HG02981 (cell line): Measurements from ENCODE around the gene NANOS3.

Experiments used
- ATAC-seq: cut with Tn5 transposase; IDR thresholded peaks from one replicate; pipeline ENCODE4 v1.9.1; 2021; ENCODE audit warnings: mild to moderate bottlenecking, moderate library complexity; ENCODE audit not compliant: unreplicated experiment

The NANOS3 gene

DNA sequence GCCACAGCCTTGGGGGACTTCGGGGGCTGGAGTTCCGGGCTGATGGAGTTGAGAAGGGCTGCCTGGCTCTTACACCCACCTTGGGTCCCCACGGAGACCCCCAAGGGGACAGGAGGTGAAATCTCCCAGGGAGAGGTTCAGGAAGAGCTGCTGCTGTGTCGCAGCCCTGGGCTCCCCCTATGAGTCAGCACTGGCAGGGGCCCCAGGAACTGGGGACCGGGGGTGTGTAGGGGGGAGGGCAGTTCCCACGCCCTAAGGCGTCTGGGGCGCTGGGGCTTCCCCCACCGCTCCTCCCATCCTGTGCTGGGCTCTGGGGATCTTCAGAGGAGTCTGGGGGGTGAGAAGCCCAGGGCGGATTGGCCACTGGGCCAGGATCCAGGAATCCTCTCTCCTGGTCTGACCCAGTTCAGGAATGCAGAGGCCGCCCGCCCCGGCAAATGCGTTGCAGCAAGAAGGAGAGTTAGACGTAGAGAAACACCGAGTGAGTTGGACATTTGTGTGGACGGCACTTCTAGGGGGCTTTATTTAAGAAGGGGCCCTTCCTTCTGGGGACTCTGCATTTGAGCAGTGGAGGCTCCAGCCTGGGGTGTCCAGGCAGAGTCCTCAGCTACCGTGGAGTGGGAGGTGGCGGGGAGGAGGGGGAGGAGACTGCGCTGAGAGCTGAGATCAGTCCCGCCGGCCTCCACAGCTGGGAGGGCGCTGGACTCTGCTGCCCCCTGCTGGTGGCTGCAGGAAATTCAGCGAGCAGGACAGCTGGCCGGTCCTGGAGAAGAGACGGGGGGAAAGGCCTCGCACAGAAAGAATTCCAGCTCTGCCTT, 15.0 kb upstream of the NANOS3 start:
- ATAC-seq: peak; percentile 62

DNA sequence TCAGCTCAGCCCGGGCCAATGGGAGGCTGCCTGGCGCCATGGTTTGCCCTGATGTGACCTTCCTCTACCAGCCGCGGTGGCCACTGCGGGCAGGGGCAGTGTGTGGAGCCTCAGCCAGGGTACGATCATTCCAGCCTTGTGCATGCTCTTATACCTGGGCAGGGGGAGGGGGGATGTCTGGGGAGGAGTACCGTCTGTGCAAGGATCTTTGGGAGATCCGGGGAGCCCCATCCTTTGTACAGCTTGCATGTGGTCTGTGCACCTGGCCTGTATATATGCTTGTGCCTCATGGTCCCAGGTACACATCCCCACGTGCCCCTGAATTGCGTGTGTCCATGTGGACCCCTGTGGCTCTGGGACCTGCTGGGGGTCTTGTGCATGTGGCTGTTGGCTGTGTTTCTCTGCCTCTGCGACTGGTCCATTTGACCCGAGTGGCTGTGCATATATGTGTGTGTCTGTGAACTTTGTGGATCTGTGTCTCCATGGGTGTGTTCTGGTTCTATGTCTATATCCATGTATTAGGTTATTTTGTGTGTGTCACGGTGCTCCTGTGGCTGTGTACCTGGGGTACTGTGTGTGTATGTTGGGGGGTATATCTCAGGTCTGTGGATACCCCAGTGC, 12.8 kb upstream of the NANOS3 start:
- no peak for ATAC-seq

DNA sequence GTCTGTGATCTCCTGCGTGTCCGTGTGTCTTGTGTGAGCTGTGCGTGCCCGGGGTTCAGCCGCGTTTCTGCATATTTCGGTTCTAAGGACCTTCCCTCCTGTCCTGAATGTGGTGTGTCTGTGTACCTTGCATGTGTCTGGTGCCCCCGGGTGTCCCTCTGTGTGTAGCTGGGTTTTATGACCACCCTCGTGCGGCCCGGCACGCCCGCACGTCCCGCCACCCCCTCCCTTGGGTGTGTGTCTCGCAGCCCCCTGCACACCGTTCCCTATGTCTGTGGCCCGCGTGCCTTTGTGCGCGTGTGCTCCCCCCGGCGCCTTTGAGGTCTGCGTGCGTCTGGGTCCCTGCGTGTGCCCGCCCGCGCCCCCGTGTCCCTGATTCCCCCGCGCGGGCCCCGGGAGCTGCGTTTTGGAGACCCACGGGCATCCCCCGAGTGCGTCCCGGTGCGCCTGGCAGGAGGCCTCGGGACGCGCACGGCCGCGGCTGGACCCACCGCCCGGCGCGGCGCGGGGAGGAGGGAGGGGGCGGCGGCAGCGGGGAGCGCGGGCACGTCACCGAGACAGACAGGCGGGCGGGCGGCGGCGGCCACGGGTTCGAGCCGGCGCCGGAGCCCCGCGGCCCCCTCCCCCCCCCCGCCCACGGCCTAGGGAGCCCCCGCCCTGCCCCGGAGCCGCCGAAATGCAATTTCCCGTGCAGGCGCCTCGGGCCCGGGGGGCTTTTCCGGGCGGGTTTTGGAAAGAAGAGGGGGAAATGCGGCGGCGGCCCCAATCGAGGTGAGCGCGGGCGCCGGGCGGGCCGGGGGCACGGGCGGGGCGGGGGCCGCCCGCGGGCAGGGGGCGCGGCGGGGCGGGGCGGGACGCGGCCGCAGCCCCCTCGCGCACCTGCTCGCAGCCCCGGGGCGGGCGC, 12.0 kb upstream of the NANOS3 start:
- no peak for ATAC-seq

DNA sequence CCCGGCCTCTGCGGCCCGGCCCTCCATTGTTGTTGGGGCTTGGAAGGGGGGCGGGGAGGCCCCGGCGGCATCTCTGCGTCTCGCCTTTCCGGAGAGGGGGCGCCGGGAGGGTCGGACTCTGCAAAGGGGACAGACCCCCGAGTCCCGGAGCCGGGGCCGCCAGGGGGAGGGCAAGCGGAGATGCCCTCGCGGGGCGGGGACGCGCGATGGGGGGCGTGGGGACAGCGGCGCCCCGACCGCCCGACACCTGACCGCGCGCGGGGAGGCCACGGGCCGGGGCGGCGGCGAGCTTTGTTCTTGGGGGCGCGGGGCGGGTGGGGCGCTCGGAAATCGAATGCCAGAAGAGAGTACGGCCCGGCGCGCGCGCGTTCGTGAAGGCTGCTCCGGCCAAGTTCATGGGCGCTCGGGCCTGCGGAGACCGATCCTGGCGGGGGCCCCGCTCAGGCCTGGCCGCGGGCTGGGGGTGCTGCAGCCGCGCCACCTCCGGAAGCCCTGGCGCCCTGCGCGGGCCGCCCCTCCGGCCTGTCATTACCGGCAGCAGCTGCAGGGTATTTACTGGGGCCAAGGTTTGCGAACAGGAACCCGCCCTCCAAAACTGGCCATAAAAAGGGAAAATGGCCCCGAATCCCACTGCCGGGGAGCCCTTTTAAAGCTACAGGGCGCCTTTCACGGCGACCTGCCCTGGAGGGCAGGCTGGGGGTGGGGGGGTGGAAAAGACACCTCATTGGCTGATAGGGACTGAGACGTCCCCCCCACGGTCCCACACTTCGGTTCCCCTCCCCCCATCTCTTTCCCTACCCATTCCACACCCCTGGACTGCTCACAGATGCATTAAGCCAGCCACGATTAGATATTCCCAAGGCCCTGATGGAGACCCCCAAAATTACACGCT, 11.1 kb upstream of the NANOS3 start:
- ATAC-seq: no peak

DNA sequence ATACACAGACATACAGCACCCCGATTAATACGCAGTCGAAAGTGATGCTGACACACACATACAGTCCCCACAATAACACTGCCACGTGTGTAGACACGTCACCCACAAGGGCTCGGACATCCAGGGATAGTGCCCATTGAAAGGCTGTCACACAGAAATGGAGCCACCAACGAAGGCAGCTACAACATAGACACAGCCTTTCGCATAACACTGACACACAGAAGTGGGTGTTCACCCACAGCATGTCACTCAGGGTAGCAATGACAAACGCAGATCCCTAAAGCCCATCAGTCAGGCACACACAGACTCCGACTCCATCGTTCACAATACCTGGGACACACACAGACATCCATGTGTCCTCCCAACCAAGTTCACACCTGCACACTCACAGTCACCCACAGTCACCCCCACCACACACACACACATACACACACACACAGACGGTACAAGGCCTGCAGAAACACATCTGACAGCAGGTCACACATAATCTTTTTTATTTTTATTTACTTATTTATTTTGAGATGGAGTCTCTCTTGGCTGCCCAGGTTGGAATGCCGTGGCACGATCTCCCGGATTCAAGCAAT, 10.4 kb upstream of the NANOS3 start:
- no peak for ATAC-seq

DNA sequence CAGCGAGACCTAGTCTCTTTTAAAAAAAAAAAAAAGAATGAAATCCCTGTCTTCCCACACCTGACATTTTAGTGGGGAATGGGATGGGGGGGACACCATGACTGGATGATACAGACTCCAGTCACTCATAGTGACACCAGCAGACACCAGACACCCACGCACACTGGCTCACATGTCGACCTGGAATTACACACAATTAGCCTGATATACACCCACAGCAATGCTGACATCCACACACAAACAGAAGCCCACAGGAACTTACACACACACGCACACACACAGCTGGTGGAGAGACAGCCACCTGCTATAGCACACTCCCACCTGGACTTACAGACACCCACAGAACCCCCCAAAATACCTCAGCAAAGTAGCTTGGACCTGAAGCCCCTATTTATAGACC, 8.3 kb upstream of the NANOS3 start:
- ATAC-seq: no peak

DNA sequence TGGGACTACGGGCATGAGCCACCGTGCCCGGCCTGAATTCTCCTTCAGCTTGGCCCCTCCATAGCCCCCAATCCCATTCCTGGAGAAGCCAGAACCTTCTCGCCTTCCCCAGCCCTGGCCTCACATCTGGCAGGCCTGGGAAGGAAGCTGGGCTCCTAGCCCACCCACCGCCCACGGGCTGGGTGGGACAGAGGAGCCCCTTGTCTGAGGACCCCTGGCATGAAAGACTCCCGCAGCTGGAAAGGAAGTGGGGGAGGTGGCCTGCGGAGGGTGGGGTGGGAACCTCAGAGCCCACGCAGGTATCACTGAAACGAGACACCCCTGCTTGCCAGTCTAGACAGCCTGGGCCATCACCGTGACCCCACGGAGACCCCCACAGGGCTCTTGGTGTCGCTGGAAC, 7.7 kb upstream of the NANOS3 start:
- ATAC-seq: no peak

DNA sequence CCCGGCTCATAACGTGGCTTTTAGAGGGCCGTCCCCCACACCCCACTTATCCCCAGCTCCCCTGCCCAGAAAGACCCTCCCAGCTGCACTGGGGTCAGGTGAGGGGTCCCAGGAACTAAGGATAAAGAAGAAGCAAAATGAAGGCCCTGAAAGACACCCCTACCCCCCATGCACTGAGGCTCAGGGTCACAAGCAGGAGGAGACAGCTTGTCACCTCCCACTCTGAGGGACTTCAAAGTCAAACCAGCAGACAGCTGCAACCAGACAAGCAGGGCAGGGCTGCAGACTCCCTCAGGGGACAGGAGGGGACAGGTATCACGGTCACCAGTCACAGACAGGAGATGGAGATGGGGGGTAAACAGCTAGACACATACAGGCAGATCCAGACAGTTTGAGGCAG, 6.1 kb upstream of the NANOS3 start:
- no peak for ATAC-seq

DNA sequence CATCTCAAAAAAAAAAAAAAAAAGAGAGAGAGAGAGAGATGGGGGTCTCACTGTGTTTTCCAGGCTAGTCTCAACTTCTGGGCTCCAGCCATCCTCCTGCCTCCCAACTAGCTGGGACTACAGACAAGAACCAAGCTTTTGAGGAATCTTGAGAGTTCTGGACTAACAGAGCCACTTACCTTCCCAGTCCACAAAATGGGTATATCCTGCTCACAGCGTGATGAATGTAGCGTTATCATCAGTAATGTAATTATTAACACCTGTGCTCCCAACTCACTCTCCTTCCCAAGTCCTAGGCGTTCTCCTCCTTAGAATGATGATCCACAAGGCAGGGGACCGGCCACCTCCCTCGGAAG, 4.6 kb upstream of the NANOS3 start:
- no peak for ATAC-seq

DNA sequence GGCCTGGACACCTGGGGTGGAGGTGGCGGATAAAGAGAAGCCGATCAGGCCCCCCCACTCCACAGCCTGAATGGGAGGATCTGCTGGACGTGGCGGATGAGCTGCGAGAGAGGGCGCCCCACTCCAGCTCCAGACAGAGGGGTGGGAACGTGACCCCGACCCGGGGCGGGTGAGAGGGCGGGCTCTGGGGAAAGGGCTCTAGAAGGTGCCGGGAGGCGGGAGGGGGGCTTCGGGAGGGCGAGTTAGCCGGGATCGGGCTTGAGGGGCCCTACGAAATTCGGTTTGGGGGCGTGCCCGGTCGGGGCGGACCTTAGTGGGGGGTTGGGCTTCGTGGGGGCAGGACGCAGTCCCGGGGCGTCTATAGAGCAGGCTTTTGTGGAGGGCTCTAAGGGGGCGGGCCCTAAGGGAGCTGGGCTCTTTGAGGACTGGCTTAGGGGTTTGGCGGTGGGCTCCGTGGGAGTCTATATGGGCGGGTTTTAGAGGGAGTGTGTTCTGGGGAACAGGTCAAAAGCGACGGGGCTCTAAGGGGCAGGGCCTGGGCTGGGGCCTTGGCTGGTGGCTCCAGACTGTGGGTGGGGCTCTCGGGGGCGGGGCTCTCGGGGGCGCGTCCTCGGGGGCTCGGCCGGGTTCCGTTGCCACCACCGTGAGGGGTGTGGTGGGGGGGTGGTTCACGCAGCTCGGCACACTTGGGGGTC, 4.1 kb upstream of the NANOS3 start:
- ATAC-seq: no peak

DNA sequence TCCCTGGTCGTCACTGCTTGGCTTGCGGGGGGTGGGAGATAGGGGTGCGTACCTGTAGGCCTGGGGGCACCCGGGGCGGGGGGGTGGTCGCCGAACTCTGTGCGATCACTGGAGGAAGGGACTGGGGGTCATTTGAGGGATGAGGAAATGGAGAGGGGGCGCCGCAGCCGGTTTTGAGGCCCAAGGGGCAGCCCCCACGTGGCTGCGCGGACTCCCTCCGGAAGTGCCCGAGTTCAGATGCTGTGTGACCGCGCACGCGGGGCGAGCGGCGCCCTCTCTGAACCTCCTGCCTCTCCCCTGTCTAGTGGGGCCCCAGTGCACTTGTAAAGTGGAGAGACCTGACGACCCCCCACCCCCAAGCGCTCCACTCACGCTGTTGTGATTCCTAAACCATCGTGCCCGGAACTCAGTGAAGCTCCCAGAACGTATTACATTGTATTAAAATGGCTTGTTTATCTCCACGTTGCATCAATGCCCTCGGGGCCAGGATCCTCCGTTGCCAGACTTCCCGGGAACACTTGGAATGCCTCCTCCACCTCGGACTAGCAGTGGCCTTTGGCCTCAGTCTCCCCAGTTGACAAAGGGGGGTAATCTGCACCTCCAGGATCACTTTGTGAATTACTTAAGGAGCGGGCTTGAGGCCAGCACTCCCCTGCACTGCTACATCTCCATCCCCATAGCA, 3.0 kb upstream of the NANOS3 start:
- no peak for ATAC-seq

DNA sequence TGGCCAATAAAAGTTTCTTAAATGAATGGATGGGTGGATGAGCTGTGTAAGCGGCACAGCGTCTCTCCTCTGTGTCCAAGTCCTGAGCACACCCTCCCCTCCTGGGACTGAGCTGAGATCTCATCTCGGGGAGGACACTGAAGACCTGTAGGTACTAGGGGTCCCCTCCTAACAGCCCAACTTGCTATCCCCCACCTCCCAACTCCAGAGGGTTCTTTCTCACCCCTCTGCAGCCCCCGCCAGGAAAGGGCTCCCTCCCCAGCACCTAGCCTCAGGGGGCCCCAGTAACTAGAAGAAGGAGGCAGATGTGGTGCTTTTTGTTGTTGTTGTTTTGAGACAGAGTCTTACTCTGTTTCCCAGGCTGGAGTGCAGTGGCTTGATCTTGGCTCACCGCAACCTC, 1.1 kb upstream of the NANOS3 start:
- ATAC-seq: no peak

DNA sequence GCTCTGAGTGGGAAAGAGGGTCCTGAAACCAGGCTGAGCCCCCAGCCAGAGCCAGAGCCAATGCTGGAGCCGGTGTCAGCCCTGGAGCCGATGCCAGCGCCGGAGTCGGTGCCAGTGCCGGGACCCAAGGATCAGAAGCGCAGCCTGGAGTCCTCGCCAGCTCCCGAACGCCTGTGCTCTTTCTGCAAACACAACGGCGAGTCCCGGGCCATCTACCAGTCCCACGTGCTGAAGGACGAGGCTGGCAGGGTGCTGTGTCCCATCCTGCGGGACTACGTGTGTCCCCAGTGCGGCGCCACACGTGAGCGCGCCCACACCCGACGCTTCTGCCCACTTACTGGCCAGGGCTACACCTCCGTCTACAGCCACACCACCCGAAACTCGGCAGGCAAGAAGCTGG, 369 bp downstream of the NANOS3 start:
- ATAC-seq: no peak

DNA sequence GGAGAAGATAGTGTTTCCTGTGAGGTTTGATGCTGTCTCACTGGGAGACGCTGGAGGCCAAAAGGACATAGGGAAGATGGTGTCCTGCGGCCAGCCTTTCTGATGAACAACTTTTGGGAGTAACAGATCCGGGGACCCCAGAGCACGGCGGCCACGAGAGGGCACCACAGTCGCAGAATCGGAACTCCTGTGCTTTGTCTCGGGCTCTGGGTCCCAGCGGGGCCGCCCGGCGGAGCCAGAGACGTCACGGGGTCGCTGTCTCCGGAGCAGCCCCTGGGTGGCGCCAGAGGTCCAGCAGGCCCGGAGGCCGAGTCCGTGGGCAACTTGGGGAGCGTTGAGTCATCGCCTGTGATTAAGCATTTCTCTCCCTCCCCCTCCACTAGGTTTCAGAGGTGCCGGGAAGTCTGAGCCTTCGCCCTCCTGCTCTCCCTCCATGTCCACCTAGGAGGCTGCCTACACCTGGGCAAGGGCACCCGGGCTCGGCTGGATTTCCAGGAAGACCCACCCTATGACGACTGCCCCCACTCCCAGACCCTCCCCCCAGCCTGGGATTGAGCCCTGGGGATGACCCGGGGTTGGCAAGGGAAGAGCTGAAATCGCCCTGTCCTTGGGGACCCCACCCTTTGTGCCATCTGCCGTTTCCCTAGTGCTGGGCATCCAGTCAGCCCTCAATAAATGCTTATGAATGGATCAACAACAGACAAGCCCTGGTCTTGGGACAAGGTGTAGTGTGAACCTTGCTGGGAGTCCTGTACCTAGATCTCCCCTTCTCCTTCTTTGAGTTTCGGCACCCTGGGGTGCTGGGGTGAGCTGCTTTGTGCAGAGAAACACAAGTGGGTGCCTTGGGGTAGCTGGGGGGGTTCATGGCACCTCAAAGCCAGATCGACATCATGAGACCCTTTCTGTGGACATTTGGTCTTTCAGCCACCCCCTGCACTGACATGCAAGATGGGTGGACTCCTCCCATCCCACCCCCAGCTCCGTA, 3.4 kb downstream of the NANOS3 start:
- peak; percentile 78 for ATAC-seq

DNA sequence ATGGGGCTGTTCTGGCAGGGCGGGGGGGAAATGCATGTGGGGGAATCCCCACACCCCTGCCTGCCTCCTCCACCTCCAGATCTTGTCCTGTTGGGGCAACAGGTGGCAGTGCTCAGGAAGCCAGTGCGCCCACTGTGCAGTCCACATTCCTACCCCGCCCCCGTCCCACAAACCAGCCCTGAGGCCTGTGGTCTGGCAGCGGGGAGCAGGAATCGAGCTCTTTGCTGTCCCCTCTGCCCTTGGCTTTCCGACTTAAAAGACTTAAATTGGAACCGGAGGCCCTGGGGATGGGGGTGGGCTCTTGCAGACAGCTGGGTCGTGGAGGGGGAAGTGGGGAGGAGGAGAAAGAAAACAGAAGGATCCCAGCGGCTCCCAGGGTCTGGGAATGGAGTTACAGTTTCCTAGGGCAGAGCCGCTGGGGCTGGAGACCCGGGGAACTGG, 4.3 kb downstream of the NANOS3 start:
- ATAC-seq: no peak

DNA sequence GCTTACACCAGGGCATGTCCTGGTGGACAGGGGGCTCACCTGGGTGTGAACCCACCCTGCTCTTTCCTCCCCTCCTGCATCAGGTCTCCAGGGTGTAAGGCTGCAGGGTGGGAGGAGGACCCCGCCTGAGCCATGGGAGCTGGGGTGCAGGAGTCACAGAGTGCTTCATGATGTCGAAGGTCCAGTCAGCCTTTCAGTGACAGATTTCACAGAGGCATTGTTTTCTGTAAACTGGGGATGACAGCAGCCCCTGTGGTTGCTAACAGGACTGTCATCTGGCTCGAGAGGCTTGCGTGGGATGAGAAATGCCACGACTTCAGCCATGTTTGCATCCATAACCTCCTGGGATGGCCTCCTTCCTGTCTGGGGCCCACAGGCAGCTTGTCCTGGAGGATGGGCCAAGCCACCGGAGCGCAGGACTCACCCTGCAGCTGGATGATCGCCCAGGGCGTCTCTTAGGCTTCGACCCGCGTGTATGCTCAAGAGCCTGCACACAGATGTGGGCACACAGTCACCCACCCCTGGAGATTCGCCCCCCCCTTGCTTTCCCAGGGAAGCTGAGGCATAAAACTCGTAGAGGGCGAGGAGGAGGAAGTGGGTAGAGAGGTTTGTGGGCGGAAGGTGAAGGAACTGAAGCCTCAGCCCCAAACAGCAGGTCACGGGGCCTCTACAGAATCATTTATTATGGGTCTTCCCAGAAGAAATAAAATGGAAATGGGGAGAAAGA, 4.9 kb downstream of the NANOS3 start:
- ATAC-seq: no peak

DNA sequence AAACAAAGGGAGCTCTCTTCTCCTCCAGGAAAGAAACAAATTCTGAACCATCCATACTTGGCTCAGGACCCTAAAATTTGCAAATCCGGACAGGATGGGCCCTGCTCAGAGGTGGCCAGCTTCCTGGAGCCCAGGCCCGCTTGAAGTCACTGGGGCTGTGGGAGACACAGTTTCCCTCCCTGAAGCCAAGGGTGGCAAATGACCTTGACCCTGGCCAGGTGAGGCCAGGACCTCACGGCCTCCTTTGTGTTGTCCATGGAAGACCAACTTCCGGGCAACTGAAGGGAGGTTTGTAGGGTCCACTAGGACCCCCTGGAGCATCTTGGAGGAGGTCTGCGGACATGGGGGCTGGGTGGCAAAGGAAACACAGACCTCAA, 5.5 kb downstream of the NANOS3 start:
- no peak for ATAC-seq
